Kasumi-1 (cell line): ENCODE data around the gene MARCHF6.
"Not testable (repeated sequence)": the region's sequence is repeated elsewhere in the genome, so short reads cannot be mapped to it uniquely, and the experiment has no call there.

ENCODE experiments used
- DNase-seq, 2 experiments: peaks; one replicate each; lab custom pipeline; 2025; lab: John Stamatoyannopoulos, UW

The MARCHF6 gene

GRCh38 chr5:10353241-10354047 is at the start of gene MARCHF6:
MARCHF6 (plus strand) TSS chr5:10353695; CDS start chr5:10353899, 204 bp downstream.
- DNase-seq: peak; percentile 78 to 85

- DNase-seq: no peak
These were observed 49.8 kb upstream of the MARCHF6 start for GRCh38 chr5:10303699-10304170.

- no peak for DNase-seq
These were observed 48.6 kb upstream of the MARCHF6 start for GRCh38 chr5:10304932-10305331.

GRCh38 chr5:10306114-10306513 is 47.4 kb upstream of the MARCHF6 start:
- no peak for DNase-seq

GRCh38 chr5:10306806-10307205 is 46.7 kb upstream of the MARCHF6 start:
- DNase-seq: no peak

GRCh38 chr5:10307206-10308148 is 46.0 kb upstream of the MARCHF6 start, which contains the start of gene CMBL:
CMBL (minus strand) TSS chr5:10307902; CDS start chr5:10290762, 17,140 bp downstream.
- peak; percentile 79 to 89 for DNase-seq

GRCh38 chr5:10308844-10309243 is 44.7 kb upstream of the MARCHF6 start:
- no peak for DNase-seq

GRCh38 chr5:10310066-10310779 is 43.3 kb upstream of the MARCHF6 start:
- DNase-seq: no peak

- not testable (repeated sequence) for DNase-seq
These were observed 42.5 kb upstream of the MARCHF6 start for GRCh38 chr5:10310835-10311570.

GRCh38 chr5:10311595-10312425 is 41.7 kb upstream of the MARCHF6 start:
- DNase-seq: no peak

GRCh38 chr5:10315201-10315600 is 38.3 kb upstream of the MARCHF6 start:
- DNase-seq: no peak

GRCh38 chr5:10315824-10316509 is 37.5 kb upstream of the MARCHF6 start:
- no peak for DNase-seq

GRCh38 chr5:10317825-10318682 is 35.4 kb upstream of the MARCHF6 start:
- DNase-seq: peak; percentile 64 to 75

GRCh38 chr5:10319202-10319851 is 34.2 kb upstream of the MARCHF6 start:
- DNase-seq: no peak

- peak in 1 of 2 experiments; percentile 13 for DNase-seq
These were observed 32.7 kb upstream of the MARCHF6 start for GRCh38 chr5:10320793-10321192.

- no peak for DNase-seq
These were observed 31.6 kb upstream of the MARCHF6 start for GRCh38 chr5:10321882-10322281.

- no peak for DNase-seq
These were observed 29.7 kb upstream of the MARCHF6 start for GRCh38 chr5:10323588-10324488.
